K562 (cell line): ENCODE data around the gene MFAP3L. TPM values are rescaled to one million over a fixed set of nuclear protein-coding genes. Genes with fewer than 3 reads are reported as not detected.

ENCODE experiments used
- ATAC-seq: fragments of 200-7000 bp; cut with Tn5 transposase; 3 replicates; pipeline ENCODE4 v1.9.1; 2020; ENCODE audit warnings: moderate library complexity
- BruUV-seq: library from RNA; stranded (reverse); fragments of 400-500 nt; replicated peaks from 2 replicates; lab custom pipeline; 2021; lab: Mats Ljungman, UMichigan
- CTCF ChIA-PET: fragments of 300-600 bp; formaldehyde crosslinking; extraction: SDS; loops from one replicate; lab custom pipeline; 2021; ENCODE audit warnings: low intra/inter-chr PET ratio; lab: Yijun Ruan, JAX
- POLR2A ChIA-PET: fragments of 300-600, 350-650 bp; sonication (Branson Sonifier 250); formaldehyde crosslinking; extraction: SDS; loops from one replicate; lab custom pipeline; 2021; ENCODE audit warnings: antibody characterized with exemption, inconsistent platforms; lab: Yijun Ruan, JAX
- DNase-seq, 4 experiments: peaks; one replicate each; pipeline versions ENCODE4 v3.0.0 to v3.0.0-alpha.2; 2011 to 2018; ENCODE audit warnings: low spot score in 3 of 4, mixed read lengths in 3 of 4; ENCODE audit errors: extremely low read depth in 1 of 4
- FAIRE-seq: peaks from 2 replicates; lab custom pipeline; 2011; peaks lifted over from hg19 to GRCh38; lab: Jason Lieb, UNC
- H2AFZ ChIP-seq: 2 replicates; pipeline ENCODE4 v1.6.0; 2011; ENCODE audit warnings: low read depth, low read length, control low read depth, inconsistent platforms
- H3K27ac ChIP-seq: fragments of 200-600 bp; 3 replicates; pipeline ENCODE4 v1.8.0; 2011; ENCODE audit warnings: low read depth, mild to moderate bottlenecking, control low read depth, inconsistent platforms, low read length, moderate library complexity, mixed read lengths; ENCODE audit errors: extremely low read depth
- H3K27me3 ChIP-seq, 2 experiments: fragments of 300-600 bp in 1 of 2; 2 replicates in 1 of 2; 3 replicates in 1 of 2; pipeline versions ENCODE4 v1.6.0 to v1.8.0; 2011; ENCODE audit warnings: inconsistent platforms in 2 of 2, low read length in 2 of 2, mild to moderate bottlenecking in 1 of 2, mixed read lengths in 1 of 2, moderate library complexity in 1 of 2; ENCODE audit not compliant: control insufficient read depth in 2 of 2, insufficient read depth in 2 of 2
- H3K36me3 ChIP-seq: fragments of 300-600 bp; 3 replicates; pipeline ENCODE4 v1.8.0; 2011; ENCODE audit warnings: mild to moderate bottlenecking, low read length, inconsistent platforms; ENCODE audit not compliant: control insufficient read depth, insufficient read depth
- H3K4me1 ChIP-seq, 2 experiments: fragments of 200-600 bp in 1 of 2; replicated peaks in 1 of 2; 2 replicates in 1 of 2; 3 replicates in 1 of 2; pipeline versions ENCODE4 v1.5.1 to v1.8.0; 2011; ENCODE audit warnings: inconsistent platforms in 2 of 2, low read length in 2 of 2, mild to moderate bottlenecking in 1 of 2, mixed read lengths in 1 of 2, moderate library complexity in 1 of 2; ENCODE audit not compliant: control insufficient read depth in 2 of 2, insufficient read depth in 2 of 2
- H3K4me2 ChIP-seq: 2 replicates; pipeline ENCODE4 v1.6.1; 2011; ENCODE audit warnings: low read length, control low read depth, inconsistent platforms, mixed read lengths; ENCODE audit not compliant: insufficient read depth
- H3K4me3 ChIP-seq: fragments of 200-600 bp; sonication (generic), shearing (Covaris generic); 2 replicates; pipeline ENCODE4 v1.5.1; 2016; ENCODE audit warnings: control low read depth, inconsistent platforms
- H3K79me2 ChIP-seq: fragments of 200-600 bp; 3 replicates; pipeline ENCODE4 v1.8.0; 2011; ENCODE audit warnings: low read length, inconsistent platforms; ENCODE audit not compliant: control insufficient read depth, insufficient read depth
- H3K9ac ChIP-seq, 2 experiments: 2 replicates each; pipeline versions ENCODE4 v1.6.0 to v1.6.1; 2011; ENCODE audit warnings: low read depth in 2 of 2, low read length in 2 of 2, control low read depth in 1 of 2, inconsistent platforms in 1 of 2, mild to moderate bottlenecking in 1 of 2, mixed read lengths in 1 of 2; ENCODE audit not compliant: insufficient read depth in 1 of 2
- H3K9me1 ChIP-seq: one replicate; pipeline ENCODE4 v1.6.0; 2011; ENCODE audit warnings: inconsistent platforms, mild to moderate bottlenecking, low read length, moderate library complexity; ENCODE audit not compliant: control insufficient read depth, insufficient read depth
- H3K9me3 ChIP-seq: replicated peaks from 2 replicates; pipeline ENCODE4 v1.5.1; 2011; ENCODE audit warnings: low read depth, low read length, inconsistent platforms; ENCODE audit not compliant: control insufficient read depth, insufficient read depth
- H4K20me1 ChIP-seq: replicated peaks from 2 replicates; pipeline ENCODE4 v1.6.1; 2011; ENCODE audit warnings: low read length, inconsistent platforms, mixed read lengths; ENCODE audit not compliant: control insufficient read depth, insufficient read depth
- CBX3 ChIP-seq, 2 experiments: IDR thresholded peaks; 1 replicate in 1 of 2; 2 replicates in 1 of 2; pipeline ENCODE4 v1.6.1; 2012; ENCODE audit warnings: inconsistent platforms in 2 of 2, low read length in 2 of 2, borderline replicate concordance in 1 of 2, control low read depth in 1 of 2
- CBX8 ChIP-seq: fragments of 200-600 bp; sonication (generic); IDR thresholded peaks from 2 replicates; pipeline ENCODE4 v1.6.1; 2012; ENCODE audit warnings: borderline replicate concordance, mixed run types, low read depth, mild to moderate bottlenecking, moderate library complexity, mixed read lengths, low read length, control low read depth, inconsistent platforms; ENCODE audit not compliant: poor library complexity, severe bottlenecking; ENCODE audit errors: extremely low read depth
- ERF ChIP-seq: fragments of 450-650 bp; formaldehyde crosslinking; IDR thresholded peaks from 2 replicates; pipeline ENCODE4 v1.4.0; 2020; ENCODE audit warnings: mild to moderate bottlenecking, mixed read lengths
- ETV1 ChIP-seq: fragments of 450-650 bp; conservative IDR thresholded peaks from 2 replicates; pipeline ENCODE4 v1.6.1; 2016; ENCODE audit warnings: missing genetic modification characterization, control low read depth, low read depth, missing compliant biosample characterization
- GTF2F1 ChIP-seq: IDR thresholded peaks from 2 replicates; pipeline ENCODE4 v1.6.1; 2011; ENCODE audit warnings: low read depth, low read length, improper control_type of control experiment
- MEF2A ChIP-seq: IDR thresholded peaks from 2 replicates; pipeline ENCODE4 v1.6.1; 2011; ENCODE audit warnings: low read depth, mild to moderate bottlenecking, low read length, moderate library complexity; ENCODE audit not compliant: control insufficient read depth
- ZEB2 ChIP-seq: fragments of 450-650 bp; IDR thresholded peaks from 2 replicates; pipeline ENCODE4 v1.6.1; 2016
- ZNF224 ChIP-seq: sonication (generic); formaldehyde crosslinking; IDR thresholded peaks from 2 replicates; pipeline ENCODE4 v1.8.0; 2022; ENCODE audit warnings: mild to moderate bottlenecking, missing genetic modification reagents
- ZNF766 ChIP-seq: fragments of 200-800 bp; sonication (Bioruptor generic); conservative IDR thresholded peaks from 2 replicates; pipeline ENCODE4 v1.6.1; 2016; ENCODE audit warnings: missing genetic modification characterization, missing compliant biosample characterization
- WGBS: fragments of 100-300 bp; shearing (Covaris generic); methylation state at CpG from one replicate; pipeline ENCODE4 v1.1.6; 2016; ENCODE audit warnings: low coverage, mixed read lengths; ENCODE audit not compliant: insufficient coverage; ENCODE audit errors: missing lambda C conversion rate; 5-methylcytosine and 5-hydroxymethylcytosine counted together
- in situ Hi-C: fragments of 300-500 bp; cut with MboI; formaldehyde crosslinking; loops from 4 replicates; pipeline ENCODE4 v1.15.0; 2018; ENCODE audit warnings: inconsistent platforms, mixed read lengths
- intact Hi-C: fragments of 100-400 bp; cut with micrococcal nuclease; formaldehyde crosslinking; loops from 2 replicates; pipeline ENCODE4 v1.14.2; 2022
- polyA plus RNA-seq, 8 experiments: library from polyadenylated mRNA; depleted of rRNA in 4 of 8; stranded (reverse) in 5 of 8; unstranded in 3 of 8; fragments of >200 nt; fragmentation: Nextera tagmentation in 2 of 8; fragmentation: Illumina TruSeq in 1 of 8; extraction: Ambion mirVana in 2 of 8; extraction: Trizol in 1 of 8; gene quantifications; 2 replicates each; pipeline versions ENCODE4 v1.2.1 to v1.2.3, GENCODE V29; 2011 to 2014; ENCODE audit warnings: inconsistent platforms in 1 of 8, missing spikeins in 1 of 8
- total RNA-seq, 7 experiments: library from RNA; depleted of rRNA in 6 of 7; stranded (reverse); fragments of >200 nt in 6 of 7; fragmentation: Illumina TruSeq in 2 of 7; extraction: Trizol in 2 of 7; gene quantifications; 2 replicates each; pipeline versions ENCODE4 v1.2.1 to v1.2.3, GENCODE V29; 2011 to 2021; ENCODE audit warnings: low replicate concordance in 1 of 7

Gene MFAP3L
- total and polyA plus RNA-seq, 9 of the 15 experiments (the other 6 are each of a cell fraction or from before 2014, with no cell fraction given), result 0.06 to 0.25 (median 0.20) TPM; not detected in 3

GRCh38 chr4:169957785-169958184, 68.4 kb downstream of the MFAP3L start:
- Histone ChIP-seq H3K4me2 (no peak overlapping the region), H3K9me1 (no peaks in the 10 kb centered on the region), H3K4me1 (no peaks in the 10 kb centered on the region), H3K79me2 (no peaks in the 10 kb centered on the region), H3K27me3 (peaks cover 0 to 2% of the 10 kb centered on the region in 2 experiments; a peak in 1 of 5 replicates), H4K20me1 (no peaks in the 10 kb centered on the region), H3K36me3 (no peaks in the 10 kb centered on the region), H3K9ac (no peak overlapping the region), H2AFZ (no peak overlapping the region), H3K4me3 (no peak overlapping the region), H3K9me3 (no peaks in the 10 kb centered on the region), H3K27ac (no peak overlapping the region)
- intact Hi-C loops (no loop called here), in situ Hi-C loops (no loop called here)
- TF ChIP-seq ETV1, result no peak
- no peak for TF ChIP-seq GTF2F1
- no peak for TF ChIP-seq ERF (CRISPR knock-in tag)
- no peak for TF ChIP-seq ZNF766 (CRISPR knock-in tag)
- TF ChIP-seq ZEB2, result no peak
- TF ChIP-seq CBX8, result no peak
- TF ChIP-seq CBX3 (IDR thresholded peaks at IDR 0.05; ENCODE audit: borderline replicate concordance in 1 of 2, low read length in 2 of 2), result no peak
- no peak for TF ChIP-seq ZNF224 (CRISPR knock-in tag)
- no peak for TF ChIP-seq MEF2A
- ATAC-seq (no peak), FAIRE-seq (no peak), DNase-seq (no peak)
- no TSS peak for BruUV-seq
- WGBS, result 0% methylated on average over 3 of the region's 3 CpGs
- ChIA-PET POLR2A (no interaction called here), CTCF (no interaction called here)
